Measurements from ENCODE around the gene KY.
A peak's percentile ranks its signal among the peaks of the same experiment; 100 is the strongest.

KY gene

DNA sequence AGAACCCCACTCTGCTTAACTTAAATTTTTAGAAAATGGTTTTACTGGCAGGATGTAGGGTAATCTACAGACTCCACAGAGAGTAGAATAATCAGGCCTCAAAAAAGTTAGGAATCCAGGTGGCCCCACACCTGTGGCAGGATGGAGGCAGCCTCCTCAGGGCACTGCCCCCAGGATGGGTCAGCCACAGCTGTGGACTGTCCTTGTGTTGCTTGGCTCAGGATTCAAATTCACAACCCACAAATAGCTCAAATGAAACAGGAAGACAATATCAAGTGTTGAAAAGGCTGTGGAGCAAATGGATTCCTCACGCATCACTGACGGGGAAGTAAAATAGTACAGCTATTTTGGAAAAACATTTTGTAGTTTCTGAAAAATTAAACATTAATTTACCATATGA is 36.8 kb upstream of the KY start:
- H3K9ac ChIP-seq (ENCODE audit: low read length): no peak overlapping the region
- peaks cover 16% of the 10 kb centered on the region for H3K4me1 ChIP-seq (ENCODE audit: control insufficient read depth, insufficient read depth, low read length)
- no peak overlapping the region for H3K4me3 ChIP-seq (ENCODE audit: low read length)
- DNase-seq (ENCODE audit: low read depth): no peak
- no peaks in the 10 kb centered on the region for H3K36me3 ChIP-seq (ENCODE audit: control insufficient read depth, insufficient read depth, low read length, severe bottlenecking)
- H3K27me3 ChIP-seq (replicated peaks; ENCODE audit: control insufficient read depth, insufficient read depth, low read length): no peaks in the 10 kb centered on the region
- no peaks in the 10 kb centered on the region for H3K9me3 ChIP-seq (ENCODE audit: control insufficient read depth, low read length)

GRCh38 chr3:134685929-134686802 is 35.3 kb upstream of the KY start:
- Histone ChIP-seq H3K27me3 (replicated peaks; ENCODE audit: control insufficient read depth, insufficient read depth, low read length) (no peaks in the 10 kb centered on the region), H3K9ac (ENCODE audit: low read length) (no peak overlapping the region), H3K9me3 (ENCODE audit: control insufficient read depth, low read length) (no peaks in the 10 kb centered on the region), H3K4me3 (ENCODE audit: low read length) (no peak overlapping the region), H3K4me1 (ENCODE audit: control insufficient read depth, insufficient read depth, low read length) (peaks cover 16% of the 10 kb centered on the region), H3K36me3 (ENCODE audit: control insufficient read depth, insufficient read depth, low read length, severe bottlenecking) (no peaks in the 10 kb centered on the region)
- DNase-seq (ENCODE audit: low read depth): peak; percentile 37

- peaks cover 16% of the 10 kb centered on the region for H3K4me1 ChIP-seq (ENCODE audit: control insufficient read depth, insufficient read depth, low read length)
- no peaks in the 10 kb centered on the region for H3K36me3 ChIP-seq (ENCODE audit: control insufficient read depth, insufficient read depth, low read length, severe bottlenecking)
- no peak overlapping the region for H3K4me3 ChIP-seq (ENCODE audit: low read length)
- no peak overlapping the region for H3K9ac ChIP-seq (ENCODE audit: low read length)
- no peaks in the 10 kb centered on the region for H3K27me3 ChIP-seq (replicated peaks; ENCODE audit: control insufficient read depth, insufficient read depth, low read length)
- DNase-seq (ENCODE audit: low read depth): no peak
- no peaks in the 10 kb centered on the region for H3K9me3 ChIP-seq (ENCODE audit: control insufficient read depth, low read length)
Measured at GRCh38 chr3:134682196-134682880, 31.5 kb upstream of the KY start.

DNA sequence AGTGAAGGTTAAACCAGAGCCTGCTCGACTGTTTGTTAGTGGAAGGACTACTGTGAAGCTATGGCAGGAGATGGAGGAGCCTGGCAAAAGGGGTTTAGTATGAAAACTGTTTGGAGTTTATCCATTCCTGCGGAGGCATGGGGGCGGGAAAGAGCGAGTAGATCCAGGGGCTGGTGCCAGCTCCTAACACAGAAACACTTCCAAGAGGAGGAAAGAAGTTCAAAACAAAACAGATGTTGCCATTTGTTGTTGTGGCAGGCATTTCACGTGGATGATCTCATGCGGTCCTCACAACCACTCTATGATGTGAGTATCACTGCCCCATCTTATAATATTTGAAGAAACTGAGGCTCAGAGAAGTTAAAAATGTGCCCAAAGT is 30.7 kb upstream of the KY start:
- Histone ChIP-seq H3K36me3 (ENCODE audit: control insufficient read depth, insufficient read depth, low read length, severe bottlenecking) (no peaks in the 10 kb centered on the region), H3K9me3 (ENCODE audit: control insufficient read depth, low read length) (peaks cover 2% of the 10 kb centered on the region), H3K4me3 (ENCODE audit: low read length) (no peak overlapping the region), H3K9ac (ENCODE audit: low read length) (no peak overlapping the region), H3K4me1 (ENCODE audit: control insufficient read depth, insufficient read depth, low read length) (peaks cover 9% of the 10 kb centered on the region), H3K27me3 (replicated peaks; ENCODE audit: control insufficient read depth, insufficient read depth, low read length) (no peaks in the 10 kb centered on the region)
- DNase-seq (ENCODE audit: low read depth): no peak

DNA sequence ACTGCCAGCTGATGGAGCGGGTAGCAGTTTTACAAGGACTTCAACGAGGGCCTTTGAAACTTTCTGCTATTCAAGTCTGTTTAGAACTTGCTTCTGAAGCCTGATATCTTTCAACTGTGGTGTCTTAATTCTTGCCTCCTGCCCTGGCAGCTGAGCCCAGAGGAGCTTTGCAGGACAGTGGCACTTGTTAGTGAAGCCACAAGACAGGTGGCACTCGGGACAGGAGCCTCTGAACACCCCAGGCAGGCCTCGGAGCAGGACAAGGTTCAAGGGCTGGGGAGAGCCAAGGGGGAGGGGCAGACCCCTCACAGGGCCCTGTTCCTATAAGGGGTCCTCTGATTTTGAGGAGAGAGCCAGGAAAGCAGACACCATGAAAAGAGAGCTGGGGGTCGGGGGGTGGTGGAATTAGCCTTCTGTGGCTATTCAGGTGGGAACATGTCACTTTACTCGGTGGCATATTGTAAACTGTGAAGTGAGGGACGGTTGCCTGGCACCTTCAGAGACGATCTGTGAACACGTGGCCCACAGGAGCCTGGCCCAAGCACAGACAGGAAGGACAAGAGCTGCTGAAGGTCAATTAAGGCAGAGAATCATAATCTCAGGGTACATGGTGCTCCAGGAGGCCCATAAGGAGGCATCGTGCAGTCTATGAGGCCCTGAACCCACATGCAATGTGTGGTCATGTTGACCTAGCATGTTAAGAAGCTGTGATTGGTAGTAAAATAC is 30.1 kb upstream of the KY start:
- H3K9me3 ChIP-seq (ENCODE audit: control insufficient read depth, low read length): peaks cover 4% of the 10 kb centered on the region
- H3K9ac ChIP-seq (ENCODE audit: low read length): no peak overlapping the region
- H3K36me3 ChIP-seq (ENCODE audit: control insufficient read depth, insufficient read depth, low read length, severe bottlenecking): no peaks in the 10 kb centered on the region
- DNase-seq (ENCODE audit: low read depth): no peak
- no peak overlapping the region for H3K4me3 ChIP-seq (ENCODE audit: low read length)
- no peaks in the 10 kb centered on the region for H3K27me3 ChIP-seq (replicated peaks; ENCODE audit: control insufficient read depth, insufficient read depth, low read length)
- peaks cover 4% of the 10 kb centered on the region for H3K4me1 ChIP-seq (ENCODE audit: control insufficient read depth, insufficient read depth, low read length)

GRCh38 chr3:134677987-134678308 is 27.1 kb upstream of the KY start:
- H3K4me1 ChIP-seq (ENCODE audit: control insufficient read depth, insufficient read depth, low read length): no peaks in the 10 kb centered on the region
- H3K27me3 ChIP-seq (replicated peaks; ENCODE audit: control insufficient read depth, insufficient read depth, low read length): no peaks in the 10 kb centered on the region
- H3K36me3 ChIP-seq (ENCODE audit: control insufficient read depth, insufficient read depth, low read length, severe bottlenecking): no peaks in the 10 kb centered on the region
- H3K9ac ChIP-seq (ENCODE audit: low read length): no peak overlapping the region
- no peak for DNase-seq (ENCODE audit: low read depth)
- H3K4me3 ChIP-seq (ENCODE audit: low read length): no peak overlapping the region
- peaks cover 33% of the 10 kb centered on the region for H3K9me3 ChIP-seq (ENCODE audit: control insufficient read depth, low read length)

DNA sequence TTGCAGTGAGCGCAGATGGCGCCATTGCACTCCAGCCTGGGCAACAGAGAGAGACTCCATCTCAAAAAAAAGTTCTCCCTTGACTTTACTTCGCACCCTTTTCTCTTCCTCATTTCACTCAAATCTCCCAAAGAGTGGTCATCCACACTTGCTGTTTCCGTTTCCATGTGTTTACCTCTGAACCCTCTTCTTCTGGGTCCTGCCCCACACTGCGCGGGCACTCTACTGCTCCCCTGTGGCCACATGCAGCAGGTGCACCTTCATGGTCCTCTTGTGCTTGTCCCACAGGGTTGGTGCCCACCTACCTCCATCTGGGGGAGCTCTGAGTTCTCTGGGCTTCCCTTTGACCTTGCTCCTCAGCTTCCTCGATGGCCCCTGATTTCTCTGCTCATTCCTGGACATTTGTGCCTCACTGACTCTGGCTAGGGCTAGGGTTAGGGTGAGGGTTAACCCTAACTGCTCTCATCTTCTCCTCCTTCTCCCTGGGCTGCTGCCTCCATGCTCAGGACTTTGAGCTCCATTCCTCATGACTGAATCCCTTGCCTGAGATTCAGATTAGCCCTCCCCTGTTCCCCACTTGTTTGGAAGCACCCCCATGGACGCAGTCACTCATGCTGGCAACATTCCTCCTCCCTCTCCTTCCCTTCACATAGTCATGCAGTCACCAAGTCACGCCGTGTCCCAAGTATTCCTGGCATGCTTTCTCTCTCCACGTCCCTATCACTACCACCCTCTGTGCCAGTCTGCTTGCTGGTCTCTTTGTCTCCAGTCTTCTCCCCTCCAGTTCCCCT is 26.6 kb upstream of the KY start:
- H3K36me3 ChIP-seq (ENCODE audit: control insufficient read depth, insufficient read depth, low read length, severe bottlenecking): no peaks in the 10 kb centered on the region
- no peak for DNase-seq (ENCODE audit: low read depth)
- H3K4me1 ChIP-seq (ENCODE audit: control insufficient read depth, insufficient read depth, low read length): no peaks in the 10 kb centered on the region
- H3K9ac ChIP-seq (ENCODE audit: low read length): no peak overlapping the region
- H3K9me3 ChIP-seq (ENCODE audit: control insufficient read depth, low read length): peaks cover 36% of the 10 kb centered on the region
- H3K4me3 ChIP-seq (ENCODE audit: low read length): no peak overlapping the region
- no peaks in the 10 kb centered on the region for H3K27me3 ChIP-seq (replicated peaks; ENCODE audit: control insufficient read depth, insufficient read depth, low read length)

- Histone ChIP-seq H3K4me1 (ENCODE audit: control insufficient read depth, insufficient read depth, low read length) (no peaks in the 10 kb centered on the region), H3K36me3 (ENCODE audit: control insufficient read depth, insufficient read depth, low read length, severe bottlenecking) (no peaks in the 10 kb centered on the region), H3K4me3 (ENCODE audit: low read length) (no peak overlapping the region), H3K27me3 (replicated peaks; ENCODE audit: control insufficient read depth, insufficient read depth, low read length) (no peaks in the 10 kb centered on the region), H3K9ac (ENCODE audit: low read length) (no peak overlapping the region), H3K9me3 (ENCODE audit: control insufficient read depth, low read length) (peaks cover 36% of the 10 kb centered on the region)
- DNase-seq (ENCODE audit: low read depth): no peak
Measured at GRCh38 chr3:134675726-134676256, 25.0 kb upstream of the KY start.

DNA sequence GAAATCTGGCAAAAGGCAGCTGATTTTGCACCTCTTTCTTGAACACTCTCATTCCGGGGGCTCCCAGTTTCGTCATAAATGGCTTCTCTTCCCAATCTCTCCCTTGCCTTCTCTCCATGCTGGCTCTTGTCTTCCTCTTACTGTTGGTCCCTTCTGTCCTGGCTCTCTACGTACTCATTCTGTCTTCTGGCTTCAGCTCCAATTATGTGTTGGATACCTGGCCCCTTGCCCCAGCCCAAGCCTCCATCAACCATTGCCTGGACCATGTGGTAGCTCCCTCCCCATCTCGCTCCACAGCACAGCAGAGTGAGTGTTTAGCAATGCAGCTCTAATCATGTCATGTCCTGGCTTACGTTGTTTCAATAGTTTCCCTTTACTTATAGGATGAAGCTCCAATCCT is 21.7 kb upstream of the KY start:
- H3K4me1 ChIP-seq (ENCODE audit: control insufficient read depth, insufficient read depth, low read length): no peaks in the 10 kb centered on the region

GRCh38 chr3:134667956-134668355 is 17.1 kb upstream of the KY start:
- peaks cover 5% of the 10 kb centered on the region for H3K4me1 ChIP-seq (ENCODE audit: control insufficient read depth, insufficient read depth, low read length)
- no peaks in the 10 kb centered on the region for H3K27me3 ChIP-seq (replicated peaks; ENCODE audit: control insufficient read depth, insufficient read depth, low read length)
- no peak overlapping the region for H3K4me3 ChIP-seq (ENCODE audit: low read length)
- no peak overlapping the region for H3K9ac ChIP-seq (ENCODE audit: low read length)
- no peak for DNase-seq (ENCODE audit: low read depth)
- H3K9me3 ChIP-seq (ENCODE audit: control insufficient read depth, low read length): peaks cover 4% of the 10 kb centered on the region
- H3K36me3 ChIP-seq (ENCODE audit: control insufficient read depth, insufficient read depth, low read length, severe bottlenecking): no peaks in the 10 kb centered on the region

More for the DNA sequence above, 21.7 kb upstream of the KY start:
- Histone ChIP-seq H3K27me3 (replicated peaks; ENCODE audit: control insufficient read depth, insufficient read depth, low read length) (no peaks in the 10 kb centered on the region), H3K4me3 (ENCODE audit: low read length) (no peak overlapping the region), H3K9me3 (ENCODE audit: control insufficient read depth, low read length) (peaks cover 36% of the 10 kb centered on the region), H3K9ac (ENCODE audit: low read length) (no peak overlapping the region), H3K36me3 (ENCODE audit: control insufficient read depth, insufficient read depth, low read length, severe bottlenecking) (no peaks in the 10 kb centered on the region)
- no peak for DNase-seq (ENCODE audit: low read depth)

Data from adipocyte (in vitro differentiated cells).